Measurements from ENCODE around the gene RNF181.

Gene RNF181

DNA sequence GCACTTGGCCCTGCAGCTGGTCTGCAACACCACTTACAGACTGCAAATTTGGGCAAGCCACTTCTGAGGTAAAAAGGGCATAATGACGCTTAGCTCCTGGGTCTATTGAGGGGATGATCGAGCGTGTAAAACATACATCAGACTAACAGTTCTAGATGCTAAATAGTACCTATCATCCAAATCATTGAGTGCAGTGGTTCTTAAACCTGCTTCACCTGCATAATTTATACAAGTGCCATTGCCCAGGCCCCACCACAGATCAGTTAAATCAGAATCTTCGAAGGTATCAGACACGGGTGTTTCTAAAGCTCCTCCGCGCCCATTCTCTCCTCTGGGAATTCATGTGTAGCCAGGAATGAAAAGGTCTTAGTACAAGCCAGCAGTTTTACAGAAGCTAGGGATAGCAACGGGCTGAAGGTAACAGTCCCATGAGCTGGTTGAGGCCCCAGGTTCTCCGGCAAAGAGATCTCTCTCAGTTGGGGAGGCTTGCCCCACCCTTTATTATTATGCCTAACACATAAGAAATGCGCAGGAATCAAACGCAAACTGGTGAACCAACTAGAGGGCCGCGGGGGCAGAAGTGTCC is 737 bp upstream of the RNF181 start:
- TF ChIP-seq TAF1 (IDR thresholded peaks at IDR 0.05; ENCODE audit: borderline replicate concordance, insufficient read depth, low read length) (no peak), POLR2AphosphoS5 (IDR thresholded peaks at IDR 0.05; ENCODE audit: low read depth, low read length) (no peak), SIN3A (IDR thresholded peaks at IDR 0.05; ENCODE audit: borderline replicate concordance, insufficient read depth, low read length) (no peak), REST (IDR thresholded peaks at IDR 0.05; ENCODE audit: insufficient read depth in 1 of 2, low read depth in 2 of 2, low read length in 2 of 2) (no peak), FOXP2 (optimal IDR thresholded peaks at IDR 0.05; ENCODE audit: borderline replicate concordance, extremely low read depth, extremely low read length, insufficient read depth) (no peak)

DNA sequence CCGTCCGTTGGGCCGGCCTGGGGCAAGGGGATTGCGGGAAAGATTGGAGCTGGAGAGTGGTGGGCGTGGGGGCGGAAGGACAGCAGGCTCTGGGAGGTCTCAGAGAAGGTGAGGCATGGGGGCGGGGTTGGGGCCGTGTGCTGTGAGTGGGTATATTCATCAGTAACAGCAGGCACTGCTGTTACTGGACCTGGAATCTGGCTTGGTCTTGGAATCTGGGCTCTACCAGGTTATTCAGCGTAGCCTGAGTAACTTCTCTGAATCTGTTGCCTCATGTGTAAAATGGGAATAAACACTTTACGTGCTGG is 435 bp downstream of the RNF181 start:
- TF ChIP-seq SIN3A (IDR thresholded peaks at IDR 0.05; ENCODE audit: borderline replicate concordance, insufficient read depth, low read length) (no peak), POLR2AphosphoS5 (IDR thresholded peaks at IDR 0.05; ENCODE audit: low read depth, low read length) (no peak), TAF1 (IDR thresholded peaks at IDR 0.05; ENCODE audit: borderline replicate concordance, insufficient read depth, low read length) (no peak), REST (IDR thresholded peaks at IDR 0.05; ENCODE audit: insufficient read depth in 1 of 2, low read depth in 2 of 2, low read length in 2 of 2) (no peak), FOXP2 (optimal IDR thresholded peaks at IDR 0.05; ENCODE audit: borderline replicate concordance, extremely low read depth, extremely low read length, insufficient read depth) (no peak)

GRCh38 chr2:85596486-85597143 is 1.1 kb downstream of the RNF181 start:
- no peak for TF ChIP-seq POLR2AphosphoS5 (IDR thresholded peaks at IDR 0.05; ENCODE audit: low read depth, low read length)
- TF ChIP-seq SIN3A (IDR thresholded peaks at IDR 0.05; ENCODE audit: borderline replicate concordance, insufficient read depth, low read length): no peak
- TF ChIP-seq FOXP2 (optimal IDR thresholded peaks at IDR 0.05; ENCODE audit: borderline replicate concordance, extremely low read depth, extremely low read length, insufficient read depth): no peak
- no peak for TF ChIP-seq REST (IDR thresholded peaks at IDR 0.05; ENCODE audit: insufficient read depth in 1 of 2, low read depth in 2 of 2, low read length in 2 of 2)
- TF ChIP-seq TAF1 (IDR thresholded peaks at IDR 0.05; ENCODE audit: borderline replicate concordance, insufficient read depth, low read length): no peak

DNA sequence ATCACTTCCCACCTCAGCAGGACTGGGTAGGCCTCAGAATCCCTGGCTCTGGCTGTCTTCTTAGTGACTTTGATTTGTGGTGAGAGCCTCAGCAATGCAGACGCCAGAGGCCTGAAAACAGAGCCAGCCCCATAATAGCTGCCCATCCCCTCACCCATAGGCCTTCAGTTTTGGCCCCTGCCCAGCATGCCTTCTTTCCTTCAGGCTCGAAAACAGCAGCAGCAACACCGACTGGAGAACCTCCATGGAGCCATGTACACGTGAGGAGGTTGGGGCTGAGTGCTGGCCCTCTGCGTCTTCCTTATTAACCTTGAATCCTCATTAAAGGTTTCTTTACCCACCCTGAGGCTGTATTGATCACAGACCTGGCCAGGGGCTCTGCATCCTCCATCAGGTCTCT is 1.7 kb downstream of the RNF181 start:
- no peak for TF ChIP-seq FOXP2 (optimal IDR thresholded peaks at IDR 0.05; ENCODE audit: borderline replicate concordance, extremely low read depth, extremely low read length, insufficient read depth)
- TF ChIP-seq POLR2AphosphoS5 (IDR thresholded peaks at IDR 0.05; ENCODE audit: low read depth, low read length): no peak
- TF ChIP-seq REST (IDR thresholded peaks at IDR 0.05; ENCODE audit: insufficient read depth in 1 of 2, low read depth in 2 of 2, low read length in 2 of 2): no peak
- TF ChIP-seq SIN3A (IDR thresholded peaks at IDR 0.05; ENCODE audit: borderline replicate concordance, insufficient read depth, low read length): no peak
- no peak for TF ChIP-seq TAF1 (IDR thresholded peaks at IDR 0.05; ENCODE audit: borderline replicate concordance, insufficient read depth, low read length)

Measured in PFSK-1 (cell line).